IPS DF 4.7 (cell line): ENCODE measurements around the gene GAS2L1.

Experiments
- DNase-seq: peaks from one replicate; pipeline ENCODE4 v3.0.0-alpha.2; 2013; ENCODE audit warnings: low spot score; ENCODE audit errors: extremely low read depth

The GAS2L1 gene

GRCh38 chr22:29326481-29326880 is 20.0 kb downstream of the GAS2L1 start:
- no peak for DNase-seq

GRCh38 chr22:29327089-29327764 is 20.8 kb downstream of the GAS2L1 start:
- no peak for DNase-seq

GRCh38 chr22:29328055-29328454 is 21.6 kb downstream of the GAS2L1 start:
- no peak for DNase-seq

GRCh38 chr22:29328566-29329500 is 22.4 kb downstream of the GAS2L1 start:
- DNase-seq = no peak

- no peak for DNase-seq
These were observed 23.1 kb downstream of the GAS2L1 start for GRCh38 chr22:29329581-29329980.

GRCh38 chr22:29330291-29330690 is 23.8 kb downstream of the GAS2L1 start:
- no peak for DNase-seq

- no peak for DNase-seq
These were observed 24.3 kb downstream of the GAS2L1 start for GRCh38 chr22:29330753-29331152.

GRCh38 chr22:29331213-29331612 is 24.8 kb downstream of the GAS2L1 start:
- DNase-seq = no peak

GRCh38 chr22:29331658-29332300 is 25.3 kb downstream of the GAS2L1 start:
- no peak for DNase-seq

- no peak for DNase-seq
These were observed 26.5 kb downstream of the GAS2L1 start for GRCh38 chr22:29332886-29333496.

GRCh38 chr22:29334148-29334547 is 27.7 kb downstream of the GAS2L1 start:
- no peak for DNase-seq

GRCh38 chr22:29334696-29335344 is 28.4 kb downstream of the GAS2L1 start:
- no peak for DNase-seq

GRCh38 chr22:29335656-29336055 is 29.2 kb downstream of the GAS2L1 start:
- no peak for DNase-seq

- no peak for DNase-seq
These were observed 30.5 kb downstream of the GAS2L1 start for GRCh38 chr22:29336751-29337490.

GRCh38 chr22:29337631-29338284 is 31.3 kb downstream of the GAS2L1 start:
- DNase-seq = no peak

- no peak for DNase-seq
These were observed 31.9 kb downstream of the GAS2L1 start for GRCh38 chr22:29338398-29338797.

GRCh38 chr22:29339381-29340235 is 33.2 kb downstream of the GAS2L1 start:
- DNase-seq = no peak

GRCh38 chr22:29340566-29340965 is 34.1 kb downstream of the GAS2L1 start:
- no peak for DNase-seq
